ENCODE results near the gene CBR4. TPM values are rescaled to one million over a fixed set of nuclear protein-coding genes. Genes with fewer than 3 reads are reported as not detected.

CBR4 gene
- total RNA-seq (ENCODE audit: low replicate concordance), result 8.1 and 10.9 TPM in 2 replicates

GRCh38 chr4:169010125-169011023 lies at the start of gene CBR4:
Gene CBR4, minus strand, starts transcription at chr4:169010255. Its CDS starts 166 bp downstream, at chr4:169010089.

Data from smooth muscle cell of the coronary artery (primary cell).